GM18520 (cell line): Measurements from ENCODE around the gene TMEM132D.
"Not testable (repeated sequence)": the region's sequence is repeated elsewhere in the genome, so short reads cannot be mapped to it uniquely, and the experiment has no call there.

ENCODE experiments used
- ATAC-seq: cut with Tn5 transposase; IDR thresholded peaks from one replicate; pipeline ENCODE4 v1.9.1; 2021; ENCODE audit not compliant: unreplicated experiment

The TMEM132D gene

DNA sequence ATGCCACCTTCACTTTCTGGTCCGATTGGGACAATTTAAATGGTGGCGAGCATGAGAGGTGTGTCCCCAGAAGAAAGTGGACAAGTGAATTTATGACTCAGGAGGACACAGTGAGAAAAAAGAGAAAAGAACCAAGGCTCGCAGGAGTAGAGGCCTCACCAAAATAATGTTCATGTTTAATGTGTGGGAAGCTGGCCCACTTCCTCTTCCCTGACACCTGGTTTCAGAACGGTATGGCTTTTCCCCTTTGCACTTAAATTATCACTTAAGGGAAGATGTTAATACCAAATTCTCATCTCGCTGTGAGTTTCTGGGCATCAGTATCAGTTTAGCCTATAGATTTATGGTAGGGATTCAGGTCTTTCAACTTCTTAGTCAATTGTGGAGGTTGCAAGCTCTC, 824.1 kb downstream of the TMEM132D start:
- no peak for ATAC-seq

DNA sequence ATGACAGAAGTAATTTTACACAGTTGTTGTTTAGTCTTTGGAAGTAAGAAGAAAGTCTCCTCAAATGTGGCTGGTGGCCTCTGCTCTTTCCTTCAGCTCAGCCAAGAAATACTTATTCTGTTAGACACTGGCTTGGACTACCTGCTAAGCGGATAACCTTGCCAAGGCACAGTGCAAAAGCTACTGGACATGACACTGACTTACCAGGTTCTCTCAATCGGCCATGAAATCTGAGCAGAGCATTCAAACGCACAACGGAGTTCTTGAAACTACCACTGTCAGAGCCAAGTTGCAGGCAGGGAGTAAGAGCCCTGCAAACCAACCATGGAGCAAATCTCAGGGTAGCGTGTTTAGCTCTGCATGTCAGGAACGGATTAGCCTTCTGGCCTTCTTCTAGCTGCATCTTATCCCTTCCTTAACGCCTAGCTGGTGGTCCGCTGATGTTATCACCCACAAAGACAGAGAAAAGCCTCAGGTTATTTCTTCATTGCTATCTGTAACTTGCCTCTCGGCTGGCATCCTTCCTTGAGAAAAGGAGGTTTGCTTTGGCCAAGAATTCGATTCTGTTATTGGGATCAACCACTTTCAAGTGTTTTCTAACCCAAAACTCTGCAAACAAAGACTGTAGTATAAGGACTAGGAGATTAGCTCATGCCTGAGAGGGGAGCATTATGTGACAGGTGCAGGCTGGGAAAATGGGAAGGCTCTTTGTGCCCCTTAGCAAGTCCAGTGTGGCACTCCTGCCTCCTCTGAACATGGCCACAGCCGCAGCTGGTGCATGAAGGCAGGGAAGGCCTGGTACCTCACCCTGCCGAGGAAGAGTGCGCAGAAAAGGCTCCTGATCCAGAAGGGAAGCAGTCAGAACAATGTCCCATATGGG, 827.1 kb downstream of the TMEM132D start:
- ATAC-seq, result no peak

DNA sequence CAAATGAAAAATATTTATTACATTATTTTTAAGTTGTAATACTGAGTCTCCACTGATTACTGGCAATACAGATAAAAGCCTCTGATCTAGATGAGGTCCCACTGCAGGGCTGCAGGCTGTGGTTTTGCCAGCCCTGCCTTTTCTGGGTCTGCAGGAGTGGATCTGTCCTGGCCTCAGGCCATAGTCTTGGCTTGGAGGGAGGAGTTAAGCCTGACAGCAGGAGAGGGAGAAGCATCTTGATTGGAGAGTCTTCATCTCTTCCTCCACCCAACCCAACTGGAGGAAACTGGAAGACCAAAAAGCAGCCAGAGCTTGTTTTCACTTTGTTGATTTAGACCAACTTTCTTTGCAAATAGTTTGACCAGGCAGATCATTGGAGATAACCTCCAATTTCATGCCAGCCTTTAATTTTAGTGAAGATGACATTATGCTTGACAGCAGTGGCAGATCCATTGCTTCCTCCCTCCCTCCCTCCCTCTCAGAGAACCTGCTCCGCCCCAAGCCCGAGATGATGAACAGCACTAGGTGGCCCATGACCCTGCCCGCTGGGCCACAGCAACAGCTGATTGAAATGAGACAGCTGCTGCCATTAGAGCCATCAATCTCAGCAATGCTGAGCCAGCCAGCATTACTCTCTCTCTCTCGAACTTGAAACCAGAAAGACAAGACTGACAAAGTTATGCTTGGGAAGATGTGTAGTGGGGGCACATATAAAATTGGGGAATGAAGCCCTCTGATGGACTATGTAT, 828.2 kb downstream of the TMEM132D start:
- no peak for ATAC-seq

DNA sequence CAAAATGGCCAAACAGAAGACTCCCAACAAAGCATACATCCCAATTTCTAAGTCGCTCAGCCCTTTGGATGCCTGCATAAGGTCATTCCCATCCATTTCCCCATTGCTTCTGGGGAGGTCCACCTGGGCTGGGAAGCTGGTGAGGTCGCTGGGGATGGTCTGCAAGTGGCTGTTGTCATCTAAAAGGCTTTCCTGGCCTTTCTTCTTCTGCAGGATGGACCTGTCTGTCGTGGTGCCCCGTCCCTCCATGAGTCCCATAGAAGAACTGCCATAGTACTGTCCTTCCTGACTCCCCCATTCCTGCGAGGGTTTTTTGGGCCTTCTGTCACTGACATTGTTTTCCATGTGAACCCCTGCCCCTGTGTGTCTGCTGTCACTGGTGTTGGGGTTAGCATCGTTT, 829.4 kb downstream of the TMEM132D start:
- ATAC-seq, result no peak

DNA sequence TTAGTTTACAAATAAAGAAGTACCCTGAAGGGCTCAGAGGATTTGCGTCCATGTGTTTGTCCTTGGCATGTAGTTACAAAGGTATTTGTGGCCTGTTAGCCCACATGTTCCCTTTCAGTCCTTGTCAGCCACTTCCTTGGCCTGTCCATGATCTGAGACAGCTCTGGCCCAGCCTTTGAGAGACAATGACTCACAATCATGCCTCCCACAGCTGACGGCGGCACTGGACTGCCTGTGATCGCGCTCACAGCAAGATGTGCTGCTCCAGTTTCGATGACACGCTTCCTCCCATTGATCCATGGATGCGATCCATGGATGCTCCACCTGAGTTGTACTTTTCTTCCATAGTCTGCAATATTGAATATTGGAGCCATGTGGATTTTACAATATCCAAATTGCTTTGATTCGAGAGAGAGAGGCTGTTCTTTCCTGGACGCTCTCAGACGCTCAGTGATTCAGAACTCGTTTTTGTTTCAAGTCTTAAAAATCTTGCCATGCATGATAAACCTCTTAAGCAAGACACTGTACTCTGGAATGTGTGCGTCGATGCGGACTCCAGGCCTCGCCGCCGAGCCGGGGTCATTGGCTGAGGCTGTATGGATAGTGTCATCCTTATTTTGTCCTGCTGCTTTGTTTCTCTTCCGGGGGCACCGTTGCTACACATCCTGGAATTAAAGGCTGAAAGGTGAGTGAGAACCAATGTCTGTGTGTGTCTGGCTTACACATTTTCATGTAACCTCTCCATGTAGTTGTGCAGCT, 830.5 kb downstream of the TMEM132D start:
- ATAC-seq, result no peak

DNA sequence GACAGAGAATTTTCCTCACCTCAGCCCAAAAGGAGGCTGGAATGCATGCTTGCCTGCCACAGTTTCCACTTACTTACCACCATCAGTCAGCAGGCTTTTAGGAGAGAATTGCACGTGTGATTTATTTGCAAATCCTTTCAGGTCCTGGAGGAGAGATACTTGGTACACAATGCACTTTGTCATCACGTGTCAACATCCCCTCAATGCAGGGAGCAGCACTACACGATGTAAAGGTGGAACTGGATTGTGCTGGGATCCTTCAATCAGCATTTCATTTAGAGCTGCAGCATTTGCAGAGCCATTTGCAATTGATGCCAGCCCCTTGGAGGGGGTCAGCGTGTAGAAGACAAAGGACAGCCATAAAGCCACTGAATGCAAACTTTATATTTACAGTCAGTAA, 832.5 kb downstream of the TMEM132D start:
- no peak for ATAC-seq

DNA sequence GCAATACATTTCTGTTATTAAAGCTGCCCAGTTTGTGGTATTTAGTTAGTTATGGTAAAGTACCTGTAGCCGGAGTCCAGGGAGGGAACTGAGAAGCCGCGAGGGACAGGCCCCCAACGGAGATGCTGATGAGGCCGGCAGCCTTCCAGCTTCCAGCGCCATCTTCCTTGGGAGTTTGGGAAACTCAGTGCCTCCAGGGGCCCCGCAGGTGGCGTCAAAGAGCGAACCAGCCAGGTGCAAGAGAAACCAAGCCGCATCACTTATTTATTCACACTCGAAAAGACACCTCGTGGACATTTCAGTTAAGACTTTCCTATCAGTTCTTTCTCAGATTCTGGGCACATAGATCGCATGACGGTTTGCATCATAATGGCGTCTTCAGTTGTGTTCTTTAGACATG, 833.9 kb downstream of the TMEM132D start:
- no peak for ATAC-seq

DNA sequence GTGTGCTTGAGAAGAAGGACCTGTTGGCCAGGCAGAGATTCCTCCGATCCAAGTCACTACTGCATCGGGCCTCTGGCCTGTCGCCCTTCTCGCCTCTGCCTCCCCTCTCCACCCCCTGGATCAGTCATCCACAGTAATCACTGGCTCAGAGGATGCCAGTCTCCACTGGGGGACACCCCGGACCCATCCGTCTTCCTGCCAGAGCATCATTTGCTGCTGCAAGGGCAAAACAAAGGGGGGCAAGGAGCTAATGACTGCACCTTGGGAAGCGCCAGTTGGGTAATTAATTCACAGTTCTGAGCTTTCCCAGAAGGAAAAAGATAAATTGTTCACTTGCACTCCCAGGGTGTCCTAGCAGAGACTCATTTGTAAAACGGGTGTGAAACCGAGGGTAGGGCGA, 835.1 kb downstream of the TMEM132D start:
- ATAC-seq, result no peak

DNA sequence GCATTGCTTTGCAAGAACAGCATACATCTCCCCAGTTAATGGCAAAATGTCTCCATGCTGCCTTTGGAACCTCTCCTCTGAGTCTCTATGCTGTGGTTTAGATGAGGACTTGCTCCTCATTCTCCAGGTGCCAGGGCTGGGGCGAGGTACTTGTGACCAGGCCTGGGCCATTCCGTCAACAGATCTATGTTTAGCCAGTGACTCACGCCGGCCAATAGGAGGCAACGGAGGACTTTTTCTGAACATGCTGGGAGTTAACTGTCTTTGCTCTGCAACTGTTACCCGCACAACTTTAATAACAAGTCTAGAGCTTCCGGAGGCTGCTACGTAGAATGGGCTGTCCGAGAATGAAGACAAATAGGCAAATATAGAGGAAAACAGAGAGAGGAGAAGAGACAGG, 836.3 kb downstream of the TMEM132D start:
- ATAC-seq, result no peak

DNA sequence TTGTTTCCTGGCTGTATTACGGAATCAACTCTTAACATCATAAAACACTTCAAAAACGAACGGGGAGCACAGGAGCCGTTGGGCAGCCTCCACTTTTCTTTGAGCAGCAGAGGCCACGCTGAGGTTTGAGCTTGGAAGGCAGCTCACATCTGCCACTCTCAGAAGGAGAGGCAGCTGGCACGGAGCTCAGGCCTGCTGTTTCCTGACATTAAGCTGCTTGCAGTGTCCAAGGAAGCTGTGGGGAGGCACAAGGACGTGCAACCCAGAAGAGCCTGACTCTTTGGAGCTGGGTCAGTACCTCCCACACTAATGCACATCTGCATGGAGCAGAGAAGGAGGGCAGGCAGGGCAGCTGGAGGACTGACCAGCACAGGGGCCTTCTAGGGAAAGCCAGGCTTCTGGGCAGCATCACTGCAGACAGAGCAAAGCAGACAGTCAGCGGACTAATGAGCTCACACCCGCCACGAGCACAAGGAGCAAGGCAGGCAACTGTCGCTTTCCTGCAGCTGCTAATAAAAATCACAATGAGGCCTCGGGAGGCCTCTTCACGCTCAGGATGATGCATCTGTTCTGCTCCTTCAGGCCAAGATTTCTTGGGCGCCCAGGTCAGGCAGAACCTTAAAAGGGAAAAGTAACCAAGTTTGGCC, 839.5 kb downstream of the TMEM132D start:
- no peak for ATAC-seq

DNA sequence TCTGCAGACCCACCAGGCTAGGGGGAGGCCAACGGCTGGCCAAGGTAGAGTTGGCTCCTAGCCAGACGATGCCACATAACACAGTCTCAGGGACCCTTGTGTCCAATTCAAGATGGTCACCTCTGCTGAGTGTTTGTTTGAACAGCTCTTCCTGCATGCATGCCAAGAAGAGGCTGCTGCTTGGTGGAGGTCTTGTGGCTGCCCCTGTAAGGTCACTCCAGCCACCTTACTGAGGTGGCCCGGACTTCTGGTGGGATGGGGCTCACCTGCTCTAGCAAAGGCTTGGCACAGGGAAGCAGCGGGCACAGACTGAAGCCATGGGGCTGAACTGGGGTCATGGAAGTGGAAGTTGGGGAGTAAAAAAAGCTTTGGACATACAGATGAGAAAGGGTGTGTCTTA, 840.2 kb downstream of the TMEM132D start:
- ATAC-seq, result no peak

DNA sequence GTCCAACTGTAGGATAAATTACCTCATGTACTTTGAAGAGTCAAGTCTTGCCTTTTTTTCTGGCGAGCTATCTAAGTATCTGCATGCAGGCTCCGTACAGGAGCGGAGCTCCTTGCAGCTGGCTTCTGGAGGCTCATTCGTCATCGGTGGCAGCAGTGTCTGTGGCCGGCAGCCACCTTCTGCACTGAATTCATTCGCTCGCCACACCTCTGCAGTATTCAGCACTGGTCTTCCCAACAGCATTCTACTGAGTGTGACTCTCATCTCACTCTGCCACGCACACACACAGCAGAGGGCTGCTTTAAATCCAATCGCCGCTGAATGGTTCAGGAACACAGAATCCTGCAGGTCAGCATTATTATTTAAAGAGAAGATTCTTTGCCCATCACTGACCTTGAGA, 850.6 kb downstream of the TMEM132D start:
- ATAC-seq, result no peak

DNA sequence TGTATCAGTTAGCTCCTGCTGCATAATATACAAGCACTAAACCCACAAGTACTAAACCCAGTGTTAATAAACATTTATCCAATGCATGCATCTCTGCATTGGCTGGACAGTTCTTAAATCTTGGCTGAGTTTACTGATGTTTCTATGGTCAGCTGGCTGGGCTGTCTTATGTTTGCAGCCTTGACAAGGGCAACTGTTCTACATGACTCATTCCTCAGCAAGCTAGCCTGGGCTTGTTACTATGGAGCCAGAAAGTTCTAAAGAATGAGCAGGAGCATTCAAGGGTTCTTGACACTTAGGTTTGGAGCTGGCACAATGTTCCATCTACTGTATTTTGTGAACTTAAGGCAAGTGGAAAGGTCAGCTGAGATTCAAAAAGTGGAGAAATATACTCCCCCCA, 851.5 kb downstream of the TMEM132D start:
- no peak for ATAC-seq

DNA sequence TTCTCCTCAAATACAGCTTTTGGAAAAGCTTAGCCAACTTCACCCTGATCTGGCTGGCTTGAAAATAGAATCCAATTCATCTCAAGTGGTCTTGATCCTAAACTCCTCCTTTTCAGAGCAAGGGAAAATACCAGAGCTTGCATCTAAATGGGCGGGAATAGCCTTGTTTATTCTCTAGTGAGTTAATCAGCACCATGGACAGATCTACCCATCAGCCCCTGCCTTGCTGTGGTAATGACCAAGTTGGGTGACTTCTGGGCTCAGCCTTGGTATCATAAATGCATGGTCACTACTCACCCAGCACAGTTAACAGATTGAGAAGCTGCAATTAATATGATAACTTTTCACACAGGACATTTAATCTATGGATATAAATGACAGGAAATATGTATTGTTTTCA, 853.9 kb downstream of the TMEM132D start:
- ATAC-seq, result no peak

DNA sequence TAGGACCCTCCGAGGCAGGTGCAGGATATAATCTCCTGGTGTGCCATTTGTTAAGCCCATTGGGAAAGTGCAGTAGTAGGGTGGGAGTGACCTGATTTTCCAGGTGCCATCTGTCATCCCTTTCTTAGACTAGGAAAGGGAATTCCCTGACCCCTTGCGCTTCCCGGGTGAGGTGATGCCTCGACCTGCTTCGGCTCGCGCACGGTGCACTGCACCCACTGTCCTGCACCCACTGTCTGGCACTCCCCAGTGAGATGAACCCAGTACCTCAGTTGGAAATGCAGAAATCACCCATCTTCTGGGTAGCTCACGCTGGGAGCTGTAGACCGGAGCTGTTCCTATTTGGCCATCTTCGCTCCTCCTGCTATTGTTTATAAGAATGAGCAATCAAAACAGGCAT, 860.5 kb downstream of the TMEM132D start:
- not testable (repeated sequence) for ATAC-seq

DNA sequence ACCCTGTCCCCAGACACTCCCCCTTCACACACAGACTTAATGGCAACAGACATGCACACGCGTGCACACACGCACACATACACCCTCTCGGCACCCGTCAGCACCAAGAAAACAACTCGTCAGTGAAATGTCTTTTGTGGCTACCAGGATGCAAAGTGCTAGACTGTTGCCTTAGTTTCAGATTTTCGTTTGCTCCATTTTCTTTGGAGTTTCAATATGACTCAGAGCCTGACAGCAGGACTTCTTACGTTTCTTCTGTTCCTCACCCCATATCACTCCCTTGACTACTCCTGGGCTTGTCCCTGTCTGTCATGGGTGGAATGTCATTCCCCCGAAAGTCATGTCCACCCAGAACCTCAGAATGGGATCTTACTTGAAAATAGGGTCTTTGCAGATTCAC, 867.7 kb downstream of the TMEM132D start:
- ATAC-seq, result no peak

DNA sequence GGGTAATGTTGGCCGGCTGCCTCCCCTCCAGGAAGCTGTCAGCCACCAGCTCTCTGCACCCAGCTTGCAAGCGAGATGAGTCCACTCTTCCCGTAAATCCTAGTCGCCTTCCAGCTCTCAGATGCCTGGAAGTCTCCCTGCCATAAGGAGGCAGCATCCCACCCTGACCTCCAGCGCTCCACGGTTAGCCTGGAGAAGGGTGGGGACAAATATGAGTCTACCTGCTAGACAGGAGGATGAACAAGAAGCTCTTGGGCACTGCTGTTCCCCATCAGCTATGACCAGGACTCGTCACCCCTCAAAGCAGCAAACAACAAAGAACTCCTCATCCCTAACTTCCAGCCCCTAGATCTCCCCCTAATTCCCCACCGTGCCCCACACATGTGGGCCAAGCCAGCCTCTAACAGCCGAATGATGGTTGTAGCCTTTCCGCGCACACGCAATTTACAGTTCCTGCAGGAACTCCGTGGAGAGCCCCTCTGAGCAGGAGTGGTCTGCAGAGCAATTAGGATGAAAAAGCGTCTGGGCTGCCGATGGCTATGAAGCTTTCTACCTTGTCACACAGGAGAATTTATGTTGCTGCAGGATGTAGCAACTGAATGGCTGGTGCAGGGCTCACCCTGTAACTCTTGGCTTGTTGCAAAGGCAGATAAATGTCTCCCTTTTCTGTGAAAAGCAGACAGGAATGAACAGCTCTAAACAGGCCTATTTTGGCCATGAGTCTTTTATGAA, 869.1 kb downstream of the TMEM132D start:
- ATAC-seq, result no peak

DNA sequence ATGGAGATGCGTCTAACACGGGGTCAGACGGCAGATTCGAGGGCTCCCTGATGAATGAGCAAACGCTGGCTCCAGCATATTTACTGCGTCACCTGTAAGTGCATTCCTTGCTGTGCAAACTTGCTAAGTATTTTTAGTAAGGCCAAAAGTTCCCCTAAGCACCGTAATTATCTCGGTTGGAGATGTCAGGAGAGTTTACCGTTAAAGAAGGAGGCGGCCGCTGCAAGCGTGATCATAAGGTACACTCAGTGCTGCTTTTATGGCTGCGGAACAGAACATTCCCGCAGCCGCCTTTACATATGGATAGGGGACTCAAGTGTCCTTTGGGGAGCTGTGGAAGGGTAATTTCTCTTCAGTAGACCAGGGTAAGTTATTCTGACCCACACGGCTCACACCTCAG, 875.0 kb downstream of the TMEM132D start:
- ATAC-seq, result no peak

DNA sequence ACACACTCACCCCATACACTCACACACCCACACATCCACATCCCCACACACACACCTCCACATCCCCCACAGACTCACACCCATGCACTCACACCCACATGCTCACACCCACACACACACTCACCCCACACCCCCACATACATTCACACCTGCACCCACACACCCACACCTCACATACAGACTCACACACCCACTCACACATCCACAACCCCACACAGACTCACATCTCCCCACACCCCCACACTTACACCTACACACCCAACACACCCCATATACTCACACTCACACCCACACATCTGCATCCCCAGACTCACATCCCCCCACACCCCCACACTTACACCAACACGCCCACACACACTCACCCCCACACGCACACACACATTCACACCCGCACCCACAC, 878.8 kb downstream of the TMEM132D start:
- no peak for ATAC-seq
